Skin of body (tissue), 2 donors: ENCODE results near the gene FYB1. TPM values are rescaled to one million over a fixed set of nuclear protein-coding genes. Genes with fewer than 3 reads are reported as not detected.

Experiments used
- DNase-seq: peaks from one replicate; lab custom pipeline; 2025; lab: John Stamatoyannopoulos, UW
- total RNA-seq: library from RNA; depleted of rRNA; stranded (reverse); fragments of >200 nt; gene quantifications from one replicate; pipeline ENCODE4 v1.2.3, GENCODE V29; 2014

Gene FYB1
- total RNA-seq, 1 donor from 2014 or later = 6.2 TPM

- DNase-seq = peak; percentile 60
Observed at GRCh38 chr5:39055768-39056398, 163.5 kb downstream of the FYB1 start.

Other genes with a start within 250 kb of the FYB1 start
- 55.2 TPM for gene RICTOR, start 145.2 kb downstream of the FYB1 start, total RNA-seq
- gene C9, start 144.9 kb upstream of the FYB1 start, total RNA-seq = 0.10 TPM
- gene DAB2, start 205.4 kb upstream of the FYB1 start, total RNA-seq = 103 TPM